ENCODE results near the gene CHMP1B.

- TF ChIP-seq CTCF (IDR thresholded peaks at IDR 0.05; ENCODE audit: low read length): no peak
- TF ChIP-seq EZH2phosphoT487 (IDR thresholded peaks at IDR 0.05; ENCODE audit: low read length): no peak
Measured at GRCh38 chr18:11847811-11848210, 3.4 kb upstream of the CHMP1B start.

Data from MM.1S (cell line).